Muscle layer of duodenum (tissue), 2 donors: ENCODE data around the gene STRA6.

Experiments used
- H3K27ac ChIP-seq: one replicate; pipeline ENCODE4 v1.7.0; 2013; ENCODE audit warnings: mild to moderate bottlenecking, low read length
- H3K27me3 ChIP-seq: one replicate; pipeline ENCODE4 v1.7.0; 2013; ENCODE audit warnings: low read depth, mild to moderate bottlenecking, control low read depth, low read length
- H3K36me3 ChIP-seq, 2 donors: one replicate each; pipeline ENCODE4 v1.7.0; 2013; ENCODE audit warnings: low read length in 2 of 2, control low read depth in 1 of 2, mild to moderate bottlenecking in 1 of 2; ENCODE audit not compliant: insufficient read depth in 2 of 2, control insufficient read depth in 1 of 2
- H3K4me1 ChIP-seq, 2 donors: one replicate each; pipeline ENCODE4 v1.7.0; 2013; ENCODE audit warnings: low read length in 2 of 2, mild to moderate bottlenecking in 2 of 2, control low read depth in 1 of 2, moderate library complexity in 1 of 2; ENCODE audit not compliant: insufficient read depth in 2 of 2, control insufficient read depth in 1 of 2
- H3K4me3 ChIP-seq, 2 donors: one replicate each; pipeline ENCODE4 v1.7.0; 2013; ENCODE audit warnings: low read length in 2 of 2, low read depth in 1 of 2, mild to moderate bottlenecking in 1 of 2
- H3K9me3 ChIP-seq, 2 donors: one replicate each; pipeline ENCODE4 v1.7.0; 2013; ENCODE audit warnings: low read length in 2 of 2, control low read depth in 1 of 2, mild to moderate bottlenecking in 1 of 2; ENCODE audit not compliant: control insufficient read depth in 1 of 2
- donor health status: healthy.

STRA6 gene

DNA sequence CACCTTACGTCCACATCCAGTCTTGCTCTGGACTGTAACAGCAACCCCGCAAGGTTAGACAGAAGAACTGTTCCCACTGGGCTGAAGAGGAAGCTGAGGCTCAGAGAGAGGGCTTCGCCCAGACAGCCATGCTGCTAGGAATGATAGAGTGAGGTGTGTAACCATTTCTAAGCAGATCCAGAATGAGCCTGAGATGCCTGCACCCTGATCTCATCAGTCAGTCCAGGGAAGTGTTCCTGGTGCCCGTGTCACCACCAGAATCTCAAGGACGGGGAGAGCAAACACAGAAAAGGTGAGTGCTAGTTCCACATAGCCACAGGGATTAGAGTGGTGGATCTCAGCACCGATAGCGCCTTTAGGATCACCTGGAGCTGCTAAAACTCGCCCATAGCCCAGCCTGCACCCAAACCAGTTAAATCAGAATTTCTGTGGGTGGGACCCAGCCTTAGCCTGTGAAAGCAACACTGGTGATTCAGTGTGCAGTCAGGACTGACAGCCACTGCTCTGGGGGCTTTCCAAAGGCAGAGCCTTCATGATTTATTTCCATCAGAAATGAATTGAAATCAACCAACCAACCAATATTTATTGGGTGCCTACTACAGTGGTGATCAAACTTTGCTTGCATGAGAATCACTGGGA lies 16.8 kb downstream of the STRA6 start:
- Histone ChIP-seq H3K9me3 (no peaks in the 10 kb centered on the region), H3K4me3 (no peak overlapping the region), H3K27ac (no peak overlapping the region), H3K36me3 (no peaks in the 10 kb centered on the region), H3K27me3 (no peaks in the 10 kb centered on the region), H3K4me1 (no peaks in the 10 kb centered on the region)

DNA sequence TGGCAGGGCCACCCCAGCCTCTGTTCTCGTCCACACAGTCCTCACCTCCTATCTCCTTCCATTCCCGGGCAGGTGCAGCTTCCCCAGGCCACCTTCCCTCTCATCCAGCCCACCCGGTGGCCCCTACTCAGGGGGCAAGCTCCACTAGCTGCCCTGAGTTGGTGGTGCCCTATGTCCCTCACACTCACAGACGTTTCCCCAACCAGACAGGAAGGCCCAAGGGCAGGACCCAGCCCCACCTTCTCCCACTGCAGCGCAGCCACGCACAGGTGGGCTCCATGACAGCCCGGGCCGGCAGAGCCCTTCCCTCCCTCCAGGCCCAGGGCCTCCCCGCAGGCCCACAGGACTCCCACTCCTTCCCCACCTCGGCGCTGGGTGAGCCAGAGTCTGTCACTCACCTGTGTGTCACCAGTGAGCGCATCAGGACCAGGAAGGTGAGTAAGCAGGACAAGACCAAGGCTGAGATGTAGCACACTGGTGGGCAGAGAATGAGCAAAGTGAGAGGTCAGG lies 17.9 kb downstream of the STRA6 start:
- Histone ChIP-seq H3K27ac (no peak overlapping the region), H3K27me3 (no peaks in the 10 kb centered on the region), H3K4me1 (peaks cover 0 to 4% of the 10 kb centered on the region in 2 donors), H3K36me3 (no peaks in the 10 kb centered on the region), H3K9me3 (no peaks in the 10 kb centered on the region), H3K4me3 (no peak overlapping the region)

DNA sequence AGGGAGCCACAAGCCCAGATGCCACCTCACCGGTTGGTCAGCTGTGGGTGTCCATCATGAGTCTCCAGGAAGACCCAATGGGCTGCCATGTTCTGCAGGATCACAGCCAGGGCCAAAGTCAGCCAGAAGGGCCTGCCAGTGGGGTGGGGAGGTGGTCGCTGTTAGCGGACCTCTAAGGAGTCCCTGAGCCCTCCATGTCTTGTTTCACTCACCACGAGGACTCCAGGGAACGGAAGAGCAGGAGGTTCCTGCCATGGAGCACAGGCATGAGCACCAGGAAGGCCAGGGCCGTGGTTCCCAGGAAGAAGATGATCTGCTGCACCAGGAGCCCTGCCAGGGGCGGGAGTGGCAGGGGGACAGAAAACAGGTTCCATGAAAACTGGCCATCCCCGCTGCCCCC lies 20.5 kb downstream of the STRA6 start:
- Histone ChIP-seq H3K4me3 (no peak overlapping the region), H3K27me3 (no peaks in the 10 kb centered on the region), H3K36me3 (no peaks in the 10 kb centered on the region), H3K9me3 (no peaks in the 10 kb centered on the region), H3K27ac (no peak overlapping the region), H3K4me1 (peaks cover 0 to 17% of the 10 kb centered on the region in 2 donors)

GRCh38 chr15:74180881-74181602 lies 21.5 kb downstream of the STRA6 start:
- H3K9me3 ChIP-seq = no peaks in the 10 kb centered on the region
- H3K4me1 ChIP-seq = peaks cover 0 to 28% of the 10 kb centered on the region in 2 donors
- H3K27ac ChIP-seq = no peak overlapping the region
- H3K36me3 ChIP-seq = no peaks in the 10 kb centered on the region
- no peaks in the 10 kb centered on the region for H3K27me3 ChIP-seq
- no peak overlapping the region for H3K4me3 ChIP-seq

- H3K27me3 ChIP-seq = no peaks in the 10 kb centered on the region
- H3K9me3 ChIP-seq = no peaks in the 10 kb centered on the region
- H3K36me3 ChIP-seq = no peaks in the 10 kb centered on the region
- no peak overlapping the region for H3K4me3 ChIP-seq
- H3K4me1 ChIP-seq = peaks cover 0 to 35% of the 10 kb centered on the region in 2 donors
- no peak overlapping the region for H3K27ac ChIP-seq
These were observed 22.4 kb downstream of the STRA6 start for GRCh38 chr15:74179983-74180880.

DNA sequence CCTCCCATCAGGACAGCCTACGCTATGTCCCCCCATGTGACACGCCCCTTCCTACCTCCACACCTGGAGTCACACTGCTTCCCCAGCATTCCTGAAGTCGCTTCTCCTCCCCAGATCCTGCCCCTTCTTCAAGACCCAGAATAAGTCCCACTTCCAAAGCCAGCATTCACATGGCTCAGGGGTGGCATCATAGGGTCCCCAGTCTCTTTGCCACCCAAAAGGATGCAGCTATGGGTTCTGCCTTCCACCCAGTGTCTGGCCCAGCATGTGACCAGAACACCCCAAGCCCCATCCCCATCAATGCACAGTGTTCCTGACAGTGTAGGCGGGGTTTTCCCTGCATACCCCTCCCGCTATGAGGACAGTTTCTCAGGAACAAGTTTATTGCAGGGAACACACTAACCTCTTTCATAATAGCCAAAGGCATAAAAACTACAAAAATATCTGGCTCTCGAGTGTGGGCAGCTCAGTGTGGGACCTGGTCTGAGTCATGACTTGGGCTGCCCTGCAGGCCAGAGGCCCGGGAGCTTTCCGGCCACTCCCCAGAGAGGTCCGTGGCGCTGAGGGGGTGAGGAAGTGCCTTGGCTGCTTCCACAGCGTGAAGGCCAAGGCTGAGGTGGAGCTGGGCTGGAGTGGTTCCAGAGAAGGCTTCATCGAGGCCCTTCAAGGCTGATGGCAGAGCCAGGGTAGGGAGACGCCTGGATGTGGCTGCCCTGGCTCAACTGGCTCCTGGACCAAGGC lies 23.3 kb downstream of the STRA6 start:
- Histone ChIP-seq H3K9me3 (no peaks in the 10 kb centered on the region), H3K36me3 (no peaks in the 10 kb centered on the region), H3K27ac (no peak overlapping the region), H3K4me3 (no peak overlapping the region), H3K4me1 (peaks cover 0 to 43% of the 10 kb centered on the region in 2 donors), H3K27me3 (no peaks in the 10 kb centered on the region)

DNA sequence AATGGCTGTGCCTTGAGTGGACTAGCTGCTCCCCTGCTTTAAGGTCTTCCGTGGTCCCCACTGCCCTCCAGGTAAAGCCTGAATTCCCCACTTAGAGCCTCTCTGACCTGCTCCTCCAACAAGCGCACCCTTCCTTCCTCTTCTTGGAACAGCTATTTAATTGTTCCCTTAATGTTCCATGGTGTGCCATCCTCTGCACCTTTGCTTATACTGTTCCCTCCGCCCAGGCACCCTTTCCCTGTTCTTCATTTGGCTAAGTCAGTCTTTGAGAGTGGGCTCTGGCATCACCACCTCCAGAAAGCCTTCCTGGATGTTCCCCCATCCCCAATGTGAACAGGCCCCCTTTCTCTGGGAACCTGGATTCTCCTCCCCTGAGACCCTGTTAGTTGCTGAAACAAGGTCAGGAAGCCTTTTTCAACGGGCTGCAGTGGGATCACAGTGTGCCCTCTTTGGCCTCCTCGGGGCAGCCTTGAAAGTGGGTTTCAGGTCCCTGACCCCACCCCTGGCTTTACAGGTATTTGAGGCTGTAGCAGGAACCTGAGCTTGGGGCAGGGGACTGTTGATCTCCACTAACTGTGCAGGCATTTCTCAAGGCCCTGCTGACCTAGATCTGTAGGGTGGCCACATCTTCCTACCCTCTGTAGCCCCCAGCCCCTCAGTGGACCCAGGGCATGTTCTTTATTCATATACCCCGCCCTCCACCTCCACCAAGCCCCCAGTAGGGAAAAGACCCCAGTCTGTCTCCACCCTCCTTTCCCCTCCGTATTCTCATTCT lies 24.1 kb downstream of the STRA6 start:
- H3K4me3 ChIP-seq = no peak overlapping the region
- no peaks in the 10 kb centered on the region for H3K27me3 ChIP-seq
- no peaks in the 10 kb centered on the region for H3K36me3 ChIP-seq
- peaks cover 0 to 48% of the 10 kb centered on the region in 2 donors for H3K4me1 ChIP-seq
- H3K9me3 ChIP-seq = no peaks in the 10 kb centered on the region
- H3K27ac ChIP-seq = no peak overlapping the region

- Histone ChIP-seq H3K4me1 (peaks cover 4 to 65% of the 10 kb centered on the region in 2 donors), H3K36me3 (no peaks in the 10 kb centered on the region), H3K9me3 (no peaks in the 10 kb centered on the region), H3K27ac (no peak overlapping the region), H3K27me3 (no peaks in the 10 kb centered on the region), H3K4me3 (peak overlapping the region in 1 of 2 donors; percentile 66)
These were observed 26.0 kb downstream of the STRA6 start for GRCh38 chr15:74176262-74177214.

- H3K4me3 ChIP-seq = peak overlapping the region in 1 of 2 donors; percentile 66
- no peaks in the 10 kb centered on the region for H3K36me3 ChIP-seq
- no peaks in the 10 kb centered on the region for H3K27me3 ChIP-seq
- no peaks in the 10 kb centered on the region for H3K9me3 ChIP-seq
- H3K27ac ChIP-seq = no peak overlapping the region
- H3K4me1 ChIP-seq = peaks cover 4 to 65% of the 10 kb centered on the region in 2 donors
These were observed 27.1 kb downstream of the STRA6 start for GRCh38 chr15:74175271-74176191.
